ENCODE data around the gene METAP1D.

The METAP1D gene

GRCh38 chr2:172102391-172103359 is 102.9 kb downstream of the METAP1D start, which contains the start of gene DLX2:
Gene DLX2, minus strand, starts transcription at chr2:172102900. Its CDS starts 362 bp downstream, at chr2:172102538.
- H3K4me3 ChIP-seq (ENCODE audit: low read depth, low read length): peak within 1 kb of the TSS; percentile 70
- no peak for TF ChIP-seq CTCF (IDR thresholded peaks at IDR 0.05; ENCODE audit: low read depth, low read length)

GRCh38 chr2:172103471-172104272 is 103.9 kb downstream of the METAP1D start:
- H3K4me3 ChIP-seq (ENCODE audit: low read depth, low read length): peak overlapping the region; percentile 70
- TF ChIP-seq CTCF (IDR thresholded peaks at IDR 0.05; ENCODE audit: low read depth, low read length): peak; percentile 93

- TF ChIP-seq CTCF (IDR thresholded peaks at IDR 0.05; ENCODE audit: low read depth, low read length): no peak
- H3K4me3 ChIP-seq (ENCODE audit: low read depth, low read length): peak overlapping the region; percentile 55
Measured at GRCh38 chr2:172105471-172106107, 105.8 kb downstream of the METAP1D start.

- H3K4me3 ChIP-seq (ENCODE audit: low read depth, low read length): peak overlapping the region; percentile 55
- TF ChIP-seq CTCF (IDR thresholded peaks at IDR 0.05; ENCODE audit: low read depth, low read length): peak; percentile 47; the same call in 1 of the 2 replicates
Measured at GRCh38 chr2:172106108-172106961, 106.6 kb downstream of the METAP1D start.

GRCh38 chr2:172107690-172108586 is 108.2 kb downstream of the METAP1D start:
- no peak overlapping the region for H3K4me3 ChIP-seq (ENCODE audit: low read depth, low read length)
- no peak for TF ChIP-seq CTCF (IDR thresholded peaks at IDR 0.05; ENCODE audit: low read depth, low read length)

GRCh38 chr2:172108587-172108930 is 108.8 kb downstream of the METAP1D start:
- no peak for TF ChIP-seq CTCF (IDR thresholded peaks at IDR 0.05; ENCODE audit: low read depth, low read length)
- H3K4me3 ChIP-seq (ENCODE audit: low read depth, low read length): no peak overlapping the region
